Esophagus muscularis mucosa (tissue), 4 donors: ENCODE data around the gene APLP2. TPM values are rescaled to one million over a fixed set of nuclear protein-coding genes. Genes with fewer than 3 reads are reported as not detected.

Experiments
- DNase-seq: peaks from one replicate; pipeline ENCODE4 v3.0.0-alpha.2; 2017; ENCODE audit errors: extremely low spot score
- H3K27ac ChIP-seq, 4 donors: fragments of 200-600 bp; sonication (generic); replicated peaks in 1 of 4; 1 replicate in 3 of 4; 2 replicates in 1 of 4; pipeline ENCODE4 v1.5.1; 2016 to 2019; ENCODE audit warnings: mild to moderate bottlenecking in 1 of 4
- H3K27me3 ChIP-seq, 4 donors: fragments of 200-600 bp; sonication (generic); one replicate each; pipeline versions ENCODE4 v1.5.1 to v1.6.0; 2016 to 2019
- H3K36me3 ChIP-seq, 4 donors: fragments of 200-600 bp; sonication (generic); one replicate each; pipeline ENCODE4 v1.5.1; 2016 to 2019
- H3K4me1 ChIP-seq, 4 donors: fragments of 200-600 bp; sonication (generic); one replicate each; pipeline ENCODE4 v1.5.1; 2016 to 2019
- H3K4me3 ChIP-seq, 4 donors: fragments of 200-600 bp; sonication (generic); 1 replicate in 2 of 4; 2 replicates in 2 of 4; pipeline ENCODE4 v1.5.1; 2016 to 2019; ENCODE audit warnings: mild to moderate bottlenecking in 4 of 4, moderate library complexity in 1 of 4
- H3K9me3 ChIP-seq, 4 donors: fragments of 200-600 bp; sonication (generic); 1 replicate in 3 of 4; 2 replicates in 1 of 4; pipeline ENCODE4 v1.5.1; 2016 to 2019
- CTCF ChIP-seq, 3 experiments: fragments of 200-600 bp in 2 of 3; fragments of 450-650 bp in 1 of 3; sonication (generic) in 2 of 3; IDR thresholded peaks; one replicate each; pipeline ENCODE4 v1.5.1; 2017 to 2019; ENCODE audit warnings: antibody characterized with exemption in 3 of 3, mild to moderate bottlenecking in 2 of 3, moderate library complexity in 1 of 3
- EP300 ChIP-seq: sonication (generic); formaldehyde crosslinking; IDR thresholded peaks from one replicate; pipeline ENCODE4 v1.6.1; 2017; ENCODE audit warnings: antibody characterized with exemption
- POLR2A ChIP-seq: fragments of 450-650 bp; IDR thresholded peaks from one replicate; pipeline ENCODE4 v1.6.1; 2017; ENCODE audit warnings: antibody characterized with exemption, moderate library complexity, mild to moderate bottlenecking, low read depth
- POLR2AphosphoS5 ChIP-seq, 2 donors: sonication (generic); formaldehyde crosslinking; IDR thresholded peaks; one replicate each; pipeline ENCODE4 v1.6.1; 2017; ENCODE audit warnings: antibody characterized with exemption in 2 of 2
- WGBS: methylation state at CpG from one replicate; pipeline ENCODE4 v1.1.5; 2018; 5-methylcytosine and 5-hydroxymethylcytosine counted together
- intact Hi-C: fragments of 100-400 bp; cut with DNase I; formaldehyde crosslinking; loops from one replicate; pipeline ENCODE4 v1.15.1; 2023
- total RNA-seq, 4 donors: library from RNA; depleted of rRNA; stranded (reverse); fragments of >200 nt; gene quantifications; one replicate each; pipeline versions ENCODE4 v1.1.0 to v1.2.1, GENCODE V29; 2016

The APLP2 gene
- total RNA-seq, 4 donors from 2014 or later, result 311 to 479 (median 410) TPM

GRCh38 chr11:130188047-130188446 lies 118.4 kb downstream of the APLP2 start:
- Histone ChIP-seq H3K4me3 (no peak overlapping the region), H3K27me3 (no peaks in the 10 kb centered on the region), H3K36me3 (no peaks in the 10 kb centered on the region), H3K9me3 (no peaks in the 10 kb centered on the region), H3K27ac (no peak overlapping the region), H3K4me1 (no peaks in the 10 kb centered on the region)
- 92% methylated on average over 14 of the region's 14 CpGs for WGBS
- intact Hi-C loops, result no loop called here
- no peak for TF ChIP-seq POLR2AphosphoS5 (IDR thresholded peaks at IDR 0.05)
- no peak for TF ChIP-seq POLR2A
- no peak for TF ChIP-seq CTCF (IDR thresholded peaks at IDR 0.05)
- TF ChIP-seq EP300, result no peak
- no peak for DNase-seq

DNA sequence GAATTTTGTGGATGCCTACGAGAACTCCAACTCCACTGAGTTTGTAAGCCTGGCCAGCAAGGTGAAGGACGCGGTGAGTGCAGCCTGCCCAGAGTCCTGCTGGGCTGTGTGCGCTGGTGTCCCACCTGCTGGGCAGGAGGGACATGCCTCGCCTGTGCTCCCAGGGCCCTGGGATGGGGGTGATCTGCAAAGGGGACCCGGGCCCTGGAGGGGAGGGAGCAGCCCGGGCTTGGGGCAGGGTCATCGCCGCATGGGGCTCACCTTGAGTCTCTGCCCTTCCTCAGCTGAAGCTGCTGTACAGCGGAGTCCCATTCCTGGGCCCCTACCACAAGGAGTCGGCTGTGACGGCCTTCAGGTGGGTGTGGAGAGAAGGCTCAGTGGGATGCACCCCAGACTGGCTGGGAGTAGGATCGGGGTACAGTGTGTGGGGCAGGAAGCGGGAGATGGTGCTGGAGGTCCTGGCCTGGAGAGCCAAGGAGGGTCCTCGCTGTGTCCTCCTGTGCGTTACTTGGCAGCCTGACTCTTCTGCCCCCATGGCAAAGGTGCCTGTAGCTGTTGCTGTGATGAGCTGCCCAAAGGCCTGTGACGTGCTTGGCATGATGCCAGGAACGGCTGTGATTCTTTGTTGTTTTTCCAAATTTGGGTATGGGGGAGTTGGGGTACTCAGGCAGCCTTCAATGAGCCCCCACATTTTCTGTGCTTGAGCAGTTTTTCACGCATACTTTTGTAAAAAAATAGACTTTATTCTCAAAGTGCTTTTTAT lies 119.1 kb downstream of the APLP2 start:
- no peaks in the 10 kb centered on the region for H3K4me1 ChIP-seq
- H3K9me3 ChIP-seq, result no peaks in the 10 kb centered on the region
- no peak for DNase-seq
- no peaks in the 10 kb centered on the region for H3K36me3 ChIP-seq
- no peaks in the 10 kb centered on the region for H3K27me3 ChIP-seq
- no peak for TF ChIP-seq POLR2AphosphoS5 (IDR thresholded peaks at IDR 0.05)
- TF ChIP-seq CTCF (IDR thresholded peaks at IDR 0.05), result no peak
- TF ChIP-seq EP300, result no peak
- no peak overlapping the region for H3K4me3 ChIP-seq
- intact Hi-C loops, result no loop called here
- WGBS, result 81% methylated on average over 12 of the region's 19 CpGs
- no peak overlapping the region for H3K27ac ChIP-seq

GRCh38 chr11:130189492-130190210 lies 120.0 kb downstream of the APLP2 start:
- 94% methylated on average over 31 of the region's 32 CpGs for WGBS
- Histone ChIP-seq H3K27ac (no peak overlapping the region), H3K9me3 (no peaks in the 10 kb centered on the region), H3K27me3 (no peaks in the 10 kb centered on the region), H3K4me1 (no peaks in the 10 kb centered on the region), H3K36me3 (no peaks in the 10 kb centered on the region), H3K4me3 (no peak overlapping the region)
- TF ChIP-seq EP300 (no peak), POLR2A (no peak), POLR2AphosphoS5 (IDR thresholded peaks at IDR 0.05) (no peak), CTCF (IDR thresholded peaks at IDR 0.05) (no peak)
- intact Hi-C loops, result no loop called here
- DNase-seq, result no peak

- WGBS, result 95% methylated on average over 24 of the region's 29 CpGs
- no peak for DNase-seq
- H3K4me1 ChIP-seq, result no peaks in the 10 kb centered on the region
- no peak overlapping the region for H3K27ac ChIP-seq
- H3K27me3 ChIP-seq, result no peaks in the 10 kb centered on the region
- intact Hi-C loops, result no loop called here
- H3K36me3 ChIP-seq, result no peaks in the 10 kb centered on the region
- H3K9me3 ChIP-seq, result no peaks in the 10 kb centered on the region
- no peak for TF ChIP-seq POLR2A
- no peak for TF ChIP-seq POLR2AphosphoS5 (IDR thresholded peaks at IDR 0.05)
- TF ChIP-seq EP300, result no peak
- no peak for TF ChIP-seq CTCF (IDR thresholded peaks at IDR 0.05)
- no peak overlapping the region for H3K4me3 ChIP-seq
Observed at GRCh38 chr11:130190371-130190881, 120.7 kb downstream of the APLP2 start.
